ENCODE measurements around the gene PNO1. TPM values are rescaled to one million over a fixed set of nuclear protein-coding genes. Genes with fewer than 3 reads are reported as not detected.

PNO1 gene
- total and polyA plus RNA-seq, 11 donors: 4.5 to 20.1 (median 8.8) TPM

DNA sequence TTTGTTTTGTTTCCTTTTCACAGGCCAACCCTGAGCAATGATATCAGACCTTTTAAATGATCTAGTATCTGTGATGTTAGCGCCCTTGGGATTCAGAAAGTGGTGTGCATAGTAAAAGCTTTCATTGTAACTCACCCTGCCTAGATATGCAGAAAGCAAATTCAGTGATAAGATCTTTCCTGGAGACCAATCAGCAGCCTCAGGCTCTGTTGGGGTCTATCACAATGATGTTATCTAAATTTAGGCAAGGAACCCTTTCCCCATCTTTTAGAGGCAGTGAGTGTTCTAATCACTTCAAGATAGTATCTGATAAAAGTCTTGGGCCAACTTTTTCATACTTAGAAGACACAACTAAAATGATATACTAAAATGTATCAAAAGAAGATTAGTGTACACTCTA lies 23.6 kb upstream of the PNO1 start:
- TF ChIP-seq, protein P1, sequence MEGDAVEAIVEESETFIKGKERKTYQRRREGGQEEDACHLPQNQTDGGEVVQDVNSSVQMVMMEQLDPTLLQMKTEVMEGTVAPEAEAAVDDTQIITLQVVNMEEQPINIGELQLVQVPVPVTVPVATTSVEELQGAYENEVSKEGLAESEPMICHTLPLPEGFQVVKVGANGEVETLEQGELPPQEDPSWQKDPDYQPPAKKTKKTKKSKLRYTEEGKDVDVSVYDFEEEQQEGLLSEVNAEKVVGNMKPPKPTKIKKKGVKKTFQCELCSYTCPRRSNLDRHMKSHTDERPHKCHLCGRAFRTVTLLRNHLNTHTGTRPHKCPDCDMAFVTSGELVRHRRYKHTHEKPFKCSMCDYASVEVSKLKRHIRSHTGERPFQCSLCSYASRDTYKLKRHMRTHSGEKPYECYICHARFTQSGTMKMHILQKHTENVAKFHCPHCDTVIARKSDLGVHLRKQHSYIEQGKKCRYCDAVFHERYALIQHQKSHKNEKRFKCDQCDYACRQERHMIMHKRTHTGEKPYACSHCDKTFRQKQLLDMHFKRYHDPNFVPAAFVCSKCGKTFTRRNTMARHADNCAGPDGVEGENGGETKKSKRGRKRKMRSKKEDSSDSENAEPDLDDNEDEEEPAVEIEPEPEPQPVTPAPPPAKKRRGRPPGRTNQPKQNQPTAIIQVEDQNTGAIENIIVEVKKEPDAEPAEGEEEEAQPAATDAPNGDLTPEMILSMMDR (IDR thresholded peaks at IDR 0.05): no peak
- no peak for TF ChIP-seq POLR2A (IDR thresholded peaks at IDR 0.05)
- Histone ChIP-seq H3K4me1 (no peaks in the 10 kb centered on the region), H3K27ac (no peak overlapping the region), H3K4me3 (no peak overlapping the region), H3K9me3 (no peaks in the 10 kb centered on the region), H3K27me3 (no peaks in the 10 kb centered on the region), H3K36me3 (peaks cover 0 to 94% (median 48%) of the 10 kb centered on the region in 9 donors)
- 89 to 100% (median 92%) methylated on average over 1 of the region's 1 CpG for WGBS, 4 donors
- DNase-seq (no peak), ATAC-seq (no peak)
- intact Hi-C loops (cut with DNase I): no loop called here

DNA sequence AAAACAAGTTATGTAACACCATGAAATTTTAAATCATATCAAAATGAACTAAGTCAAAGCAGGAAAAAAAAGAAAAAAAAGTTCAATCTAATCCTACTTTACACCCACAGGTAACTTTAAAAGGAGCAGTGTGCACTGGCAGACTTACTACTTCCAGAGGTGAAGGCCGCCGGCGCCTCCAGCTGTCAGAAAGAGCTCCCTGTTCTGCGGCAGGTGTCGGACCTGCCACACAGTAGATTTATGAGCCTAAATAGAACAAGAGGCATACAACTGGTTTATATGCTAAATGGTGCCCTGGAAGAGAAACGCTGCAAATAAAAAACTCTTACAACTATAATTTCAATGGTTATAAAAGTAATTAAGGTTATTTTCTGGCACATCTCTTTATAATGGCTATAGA lies 23.1 kb upstream of the PNO1 start:
- Histone ChIP-seq H3K4me1 (no peaks in the 10 kb centered on the region), H3K27ac (no peak overlapping the region), H3K9me3 (no peaks in the 10 kb centered on the region), H3K4me3 (no peak overlapping the region), H3K27me3 (no peaks in the 10 kb centered on the region), H3K36me3 (peaks cover 0 to 94% (median 50%) of the 10 kb centered on the region in 9 donors)
- DNase-seq (no peak), ATAC-seq (no peak)
- 92 to 94% (median 93%) methylated on average over 6 of the region's 6 CpGs for WGBS, 4 donors
- TF ChIP-seq POLR2A (IDR thresholded peaks at IDR 0.05): no peak
- TF ChIP-seq, protein P1 (IDR thresholded peaks at IDR 0.05): no peak
- intact Hi-C loops (cut with DNase I): no loop called here

DNA sequence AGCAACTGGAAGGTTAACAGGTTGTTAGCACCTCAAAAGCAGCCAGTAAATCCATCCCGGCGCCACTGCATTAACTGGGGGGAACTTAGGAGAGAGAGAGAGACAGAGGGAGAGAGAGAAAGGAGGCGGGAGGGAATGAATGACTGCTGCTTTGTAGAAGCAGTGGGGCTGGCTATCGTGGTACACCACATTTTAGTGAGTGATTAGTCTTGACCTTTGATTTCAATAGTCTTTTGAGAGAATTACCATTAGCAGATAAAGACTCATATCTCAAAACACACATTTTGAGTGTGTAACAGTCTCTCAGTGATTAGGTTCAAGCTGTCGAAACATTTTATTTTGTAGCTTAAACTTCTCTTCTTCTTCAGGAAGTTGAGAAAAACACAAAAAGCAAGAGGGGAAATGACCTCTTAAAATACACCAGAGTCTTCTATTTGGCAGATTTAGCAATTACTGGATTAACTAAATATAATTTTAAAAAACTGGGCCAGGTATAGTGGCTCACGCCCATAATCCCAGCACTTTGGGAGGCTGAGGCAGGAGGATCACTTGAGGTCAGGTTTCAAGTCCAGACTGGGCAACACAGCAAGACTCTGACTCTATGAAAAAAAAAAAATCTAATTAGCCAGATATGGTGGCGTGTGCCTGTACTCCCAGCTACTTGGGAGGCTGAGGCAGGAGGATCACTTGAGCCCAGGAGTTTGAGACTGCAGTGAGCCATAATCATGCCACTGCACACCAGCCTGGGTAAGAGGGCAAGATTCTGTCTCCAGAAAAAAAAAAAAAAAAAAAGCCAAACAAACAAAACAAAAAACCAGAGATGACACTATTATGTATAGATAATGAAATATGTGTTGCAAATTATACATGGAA lies 22.0 kb upstream of the PNO1 start:
- Histone ChIP-seq H3K4me3 (no peak overlapping the region), H3K4me1 (no peaks in the 10 kb centered on the region), H3K27me3 (no peaks in the 10 kb centered on the region), H3K9me3 (no peaks in the 10 kb centered on the region), H3K27ac (no peak overlapping the region), H3K36me3 (peaks cover 0 to 95% (median 50%) of the 10 kb centered on the region in 9 donors)
- DNase-seq (no peak), ATAC-seq (no peak)
- intact Hi-C loops (cut with DNase I): no loop called here
- TF ChIP-seq, protein P1 (IDR thresholded peaks at IDR 0.05): no peak
- TF ChIP-seq POLR2A (IDR thresholded peaks at IDR 0.05): no peak
- 77 to 81% (median 79%) methylated on average over 7 of the region's 7 CpGs for WGBS, 4 donors

DNA sequence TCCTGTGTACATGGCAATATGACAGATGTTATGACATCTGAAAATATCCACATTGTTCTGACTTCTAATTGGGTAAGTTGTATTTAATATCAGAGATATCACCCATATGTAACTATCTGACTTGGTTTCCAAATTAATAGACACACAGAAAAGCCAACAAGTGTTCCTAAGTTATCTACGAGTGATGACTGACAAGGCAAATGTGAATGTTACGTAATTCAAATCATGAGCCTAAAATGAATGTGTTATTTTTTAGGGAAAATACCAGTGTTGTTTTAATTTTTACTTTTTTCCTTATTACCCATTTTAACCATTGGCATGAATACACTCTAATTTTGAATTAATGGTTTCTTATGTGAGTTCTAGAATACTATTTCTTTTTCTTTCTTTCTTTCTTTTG lies 15.8 kb upstream of the PNO1 start:
- H3K36me3 ChIP-seq: peaks cover 0 to 62% (median 30%) of the 10 kb centered on the region in 9 donors
- WGBS, 4 donors: 95 to 97% (median 96%) methylated on average over 2 of the region's 2 CpGs
- intact Hi-C loops (cut with DNase I): no loop called here
- no peak for DNase-seq
- H3K27me3 ChIP-seq: no peaks in the 10 kb centered on the region
- no peak overlapping the region for H3K27ac ChIP-seq
- no peaks in the 10 kb centered on the region for H3K4me1 ChIP-seq
- no peak for TF ChIP-seq POLR2A (IDR thresholded peaks at IDR 0.05)
- H3K4me3 ChIP-seq: no peak overlapping the region
- no peak for ATAC-seq
- no peaks in the 10 kb centered on the region for H3K9me3 ChIP-seq
